Uterus (tissue), 4 donors: Measurements from ENCODE around the gene SERF1B. TPM values are rescaled to one million over a fixed set of nuclear protein-coding genes. Genes with fewer than 3 reads are reported as not detected.

Source experiments
- small RNA-seq: library from RNA; depleted of rRNA; stranded (forward); fragments of <200 nt; gene quantifications from one replicate; pipeline ENCODE3, GENCODE V24; 2016
- total RNA-seq, 4 donors: library from RNA; depleted of rRNA in 3 of 4; stranded (reverse); fragments of >200 nt in 3 of 4; gene quantifications; one replicate each; pipeline versions ENCODE4 v1.1.0 to v1.2.4, GENCODE V29; 2014 to 2023
- donor health status: DM: yes; HTN: yes; CAD: no.

Gene SERF1B
- total RNA-seq, 4 donors from 2014 or later: 5.3 to 36.2 (median 19.4) TPM

Small RNA genes within 50 kb of the gene (small RNA-seq; reads per million reads assigned to genes)
- not detected for gene CDH12P2

Other genes with a start within 250 kb of the SERF1B start
- gene SMN2, start 24.4 kb downstream of the SERF1B start, total RNA-seq: 10 to 100 TPM; 15.6 to 83.1 (median 63.9) TPM